B cell (primary cell): ENCODE results near the gene DOK7. TPM values are rescaled to one million over a fixed set of nuclear protein-coding genes. Genes with fewer than 3 reads are reported as not detected.
A peak's percentile ranks its signal among the peaks of the same experiment; 100 is the strongest.

Experiments
- ATAC-seq: fragments of 200-7000 bp; cut with Tn5 transposase; one replicate; pipeline ENCODE4 v1.10.0; 2021; ENCODE audit warnings: low read depth, mild to moderate bottlenecking, moderate number of reproducible peaks, moderate library complexity
- CTCF ChIA-PET: fragments of 350-600 bp; sonication (Branson Sonifier 250); formaldehyde crosslinking; loops from one replicate; lab custom pipeline; 2021; ENCODE audit warnings: antibody characterized with exemption, inconsistent platforms; lab: Charles Lee
- POLR2A ChIA-PET: fragments of 350-600 bp; sonication (Branson Sonifier 250); formaldehyde crosslinking; loops from one replicate; lab custom pipeline; 2021; ENCODE audit warnings: antibody characterized with exemption; lab: Charles Lee
- DNase-seq: peaks from one replicate; pipeline ENCODE4 v3.0.0; 2013
- H2AFZ ChIP-seq: 2 replicates; pipeline ENCODE4 v1.6.1; 2012; ENCODE audit warnings: mild to moderate bottlenecking, low read depth, low read length; ENCODE audit not compliant: insufficient read depth, poor library complexity, severe bottlenecking
- H3K27ac ChIP-seq, 2 donors: 1 replicate in 1 of 2; 2 replicates in 1 of 2; pipeline ENCODE4 v1.5.1; 2012 to 2013; ENCODE audit warnings: low read length in 2 of 2, mild to moderate bottlenecking in 2 of 2, moderate library complexity in 1 of 2
- H3K27me3 ChIP-seq, 4 experiments: fragments of 200-600 bp in 1 of 4; sonication (generic) in 1 of 4; replicated peaks in 1 of 4; 1 replicate in 2 of 4; 2 replicates in 2 of 4; pipeline versions ENCODE4 v1.6.1 to v1.7.0; 2013 to 2016; ENCODE audit warnings: low read length in 3 of 4, mild to moderate bottlenecking in 2 of 4, mixed read lengths in 1 of 4, moderate library complexity in 1 of 4; ENCODE audit not compliant: insufficient read depth in 4 of 4, control insufficient read depth in 3 of 4; ENCODE audit errors: control extremely low read depth in 1 of 4
- H3K36me3 ChIP-seq, 2 experiments: replicated peaks in 1 of 2; 1 replicate in 1 of 2; 2 replicates in 1 of 2; pipeline versions ENCODE4 v1.6.1 to v1.7.1; 2013; ENCODE audit warnings: low read length in 1 of 2; ENCODE audit not compliant: insufficient read depth in 2 of 2, control insufficient read depth in 1 of 2; ENCODE audit errors: control extremely low read depth in 1 of 2, extremely low read depth in 1 of 2
- H3K4me1 ChIP-seq, 2 donors: fragments of 200-600 bp in 1 of 2; sonication (generic) in 1 of 2; 1 replicate in 1 of 2; 2 replicates in 1 of 2; pipeline versions ENCODE4 v1.5.1 to v1.6.1; 2013 to 2017; ENCODE audit warnings: low read length in 2 of 2; ENCODE audit not compliant: control insufficient read depth in 2 of 2, insufficient read depth in 2 of 2
- H3K4me2 ChIP-seq: replicated peaks from 2 replicates; pipeline ENCODE3; 2012; ENCODE audit warnings: mild to moderate bottlenecking, low read depth, low read length; ENCODE audit not compliant: poor library complexity, severe bottlenecking
- H3K4me3 ChIP-seq, 5 experiments: fragments of 200-600 bp in 1 of 5; sonication (generic) in 1 of 5; 1 replicate in 3 of 5; 2 replicates in 2 of 5; pipeline versions ENCODE4 v1.5.1 to v1.7.0; 2011 to 2016; ENCODE audit warnings: low read length in 4 of 5, mild to moderate bottlenecking in 4 of 5, low read depth in 2 of 5, control low read depth in 1 of 5, moderate library complexity in 1 of 5; ENCODE audit not compliant: insufficient read depth in 1 of 5; ENCODE audit errors: control extremely low read depth in 1 of 5, extremely low read depth in 1 of 5
- H3K79me2 ChIP-seq: fragments of 200-600 bp; sonication (generic); one replicate; pipeline ENCODE4 v1.6.0; 2016; ENCODE audit warnings: low read length; ENCODE audit not compliant: control insufficient read depth, insufficient read depth
- H3K9ac ChIP-seq: fragments of 200-600 bp; sonication (generic); 2 replicates; pipeline ENCODE4 v1.6.1; 2017; ENCODE audit warnings: mild to moderate bottlenecking, low read length, moderate library complexity
- H3K9me3 ChIP-seq, 3 donors: one replicate each; pipeline versions ENCODE4 v1.6.1 to v1.7.1; 2013; ENCODE audit warnings: low read length in 2 of 3; ENCODE audit not compliant: control insufficient read depth in 2 of 3, insufficient read depth in 1 of 3; ENCODE audit errors: control extremely low read depth in 1 of 3
- H4K20me1 ChIP-seq: 2 replicates; pipeline ENCODE4 v1.6.0; 2012; ENCODE audit warnings: mild to moderate bottlenecking, low read length; ENCODE audit not compliant: insufficient read depth, control insufficient read depth, poor library complexity, severe bottlenecking
- H3K27ac Mint-ChIP-seq: one replicate; pipeline ENCODE4 v1.8.0; 2021; ENCODE audit warnings: mixed read lengths
- H3K27me3 Mint-ChIP-seq: one replicate; pipeline ENCODE4 v1.8.0; 2021; ENCODE audit warnings: mixed read lengths
- H3K4me1 Mint-ChIP-seq: one replicate; pipeline ENCODE4 v1.8.0; 2021; ENCODE audit warnings: mixed read lengths
- H3K4me3 Mint-ChIP-seq: one replicate; pipeline ENCODE4 v1.8.0; 2021; ENCODE audit warnings: mixed read lengths
- H3K9me3 Mint-ChIP-seq: one replicate; pipeline ENCODE4 v1.8.0; 2022; ENCODE audit warnings: mixed read lengths; ENCODE audit not compliant: insufficient read depth
- EZH2 ChIP-seq: IDR thresholded peaks from 2 replicates; pipeline ENCODE4 v1.6.1; 2012; ENCODE audit warnings: borderline replicate concordance, low read depth, mild to moderate bottlenecking, moderate library complexity, low read length; ENCODE audit not compliant: insufficient read depth, poor library complexity, severe bottlenecking
- WGBS: methylation state at CpG from one replicate; pipeline ENCODE4 v1.1.5; 2013; ENCODE audit warnings: missing lambda C conversion rate; ENCODE audit not compliant: insufficient coverage; 5-methylcytosine and 5-hydroxymethylcytosine counted together
- intact Hi-C: fragments of 100-400 bp; cut with micrococcal nuclease; formaldehyde crosslinking; loops from one replicate; pipeline ENCODE4 v1.10.0; 2022
- polyA plus RNA-seq: library from polyadenylated mRNA; depleted of rRNA; stranded (reverse); fragments of >200 nt; gene quantifications from 2 replicates; pipeline ENCODE4 v1.2.3, GENCODE V29; 2012
- total RNA-seq, 2 donors: library from RNA; stranded (reverse); fragments of 120-200 nt in 1 of 2; gene quantifications; 1 replicate in 1 of 2; 2 replicates in 1 of 2; pipeline versions ENCODE4 v1.2.3 to v1.2.4, GENCODE V29; 2013 to 2022
- TF ChIP-seq, protein P1 (sequence below): fragments of 200-600 bp; IDR thresholded peaks from one replicate; pipeline ENCODE4 v1.8.0; 2022; ENCODE audit warnings: antibody characterized with exemption, mild to moderate bottlenecking

DOK7 gene
- total and polyA plus RNA-seq, 2 donors (not counting 1 experiment from before 2014, with no cell fraction given): 24.1 to 24.8 TPM

- H3K4me1 Mint-ChIP-seq: no peaks in the 10 kb centered on the region
- Histone ChIP-seq H3K4me2 (no peak overlapping the region), H3K9ac (no peak overlapping the region), H3K79me2 (no peaks in the 10 kb centered on the region), H4K20me1 (no peaks in the 10 kb centered on the region), H2AFZ (no peak overlapping the region), H3K4me1 (peaks cover 0 to 18% of the 10 kb centered on the region in 2 donors), H3K27me3 (peaks cover 0 to 41% (median 10%) of the 10 kb centered on the region in 4 experiments), H3K36me3 (no peaks in the 10 kb centered on the region), H3K4me3 (no peak overlapping the region), H3K27ac (no peak overlapping the region), H3K9me3 (peaks cover 0 to 21% (median 0%) of the 10 kb centered on the region in 3 donors)
- 77% methylated on average over 37 of the region's 41 CpGs for WGBS
- peak overlapping the region; percentile 32 for H3K4me3 Mint-ChIP-seq
- no peak for TF ChIP-seq EZH2
- TF ChIP-seq, protein P1, sequence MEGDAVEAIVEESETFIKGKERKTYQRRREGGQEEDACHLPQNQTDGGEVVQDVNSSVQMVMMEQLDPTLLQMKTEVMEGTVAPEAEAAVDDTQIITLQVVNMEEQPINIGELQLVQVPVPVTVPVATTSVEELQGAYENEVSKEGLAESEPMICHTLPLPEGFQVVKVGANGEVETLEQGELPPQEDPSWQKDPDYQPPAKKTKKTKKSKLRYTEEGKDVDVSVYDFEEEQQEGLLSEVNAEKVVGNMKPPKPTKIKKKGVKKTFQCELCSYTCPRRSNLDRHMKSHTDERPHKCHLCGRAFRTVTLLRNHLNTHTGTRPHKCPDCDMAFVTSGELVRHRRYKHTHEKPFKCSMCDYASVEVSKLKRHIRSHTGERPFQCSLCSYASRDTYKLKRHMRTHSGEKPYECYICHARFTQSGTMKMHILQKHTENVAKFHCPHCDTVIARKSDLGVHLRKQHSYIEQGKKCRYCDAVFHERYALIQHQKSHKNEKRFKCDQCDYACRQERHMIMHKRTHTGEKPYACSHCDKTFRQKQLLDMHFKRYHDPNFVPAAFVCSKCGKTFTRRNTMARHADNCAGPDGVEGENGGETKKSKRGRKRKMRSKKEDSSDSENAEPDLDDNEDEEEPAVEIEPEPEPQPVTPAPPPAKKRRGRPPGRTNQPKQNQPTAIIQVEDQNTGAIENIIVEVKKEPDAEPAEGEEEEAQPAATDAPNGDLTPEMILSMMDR: no peak
- POLR2A ChIA-PET: no interaction called here
- intact Hi-C loops: no loop called here
- no peak for DNase-seq
- no peak for ATAC-seq
- CTCF ChIA-PET: interaction anchor here (1.1 kb wide), 1 partner anchor 15 kb away, joined by 5 read pairs; no protein-coding TSS in a partner anchor
- H3K9me3 Mint-ChIP-seq: no peaks in the 10 kb centered on the region
- peaks cover 18% of the 10 kb centered on the region for H3K27me3 Mint-ChIP-seq
- no peak overlapping the region for H3K27ac Mint-ChIP-seq
Measured at GRCh38 chr4:3465698-3466671, 2.9 kb downstream of the DOK7 start.
